H1 (cell line): Measurements from ENCODE around the gene HDLBP. TPM values are rescaled to one million over a fixed set of nuclear protein-coding genes. Genes with fewer than 3 reads are reported as not detected.

ENCODE experiments used
- CTCF ChIA-PET: fragments of 300-600 bp; sonication (Branson Sonifier 250); formaldehyde crosslinking; loops from one replicate; lab custom pipeline; 2021; ENCODE audit not compliant: partially characterized antibody; lab: Charles Lee
- POLR2A ChIA-PET: fragments of 300-600 bp; sonication (Branson Sonifier 250); formaldehyde crosslinking; loops from one replicate; lab custom pipeline; 2021; ENCODE audit warnings: inconsistent platforms; ENCODE audit not compliant: partially characterized antibody; lab: Charles Lee
- DNase-seq, 2 experiments: peaks; one replicate each; pipeline versions ENCODE4 v3.0.0 to v3.0.0-alpha.2; 2010 to 2022; ENCODE audit warnings: low spot score in 2 of 2, low read depth in 1 of 2, mixed read lengths in 1 of 2
- FAIRE-seq: peaks from 2 replicates; lab custom pipeline; 2011; peaks lifted over from hg19 to GRCh38; lab: Jason Lieb, UNC
- H2AFZ ChIP-seq: 2 replicates; pipeline ENCODE4 v1.8.1; 2012; ENCODE audit warnings: low read length, inconsistent platforms
- H2AK5ac ChIP-seq: 2 replicates; pipeline ENCODE4 v1.6.1; 2013; ENCODE audit warnings: low read depth, low read length
- H2BK120ac ChIP-seq: replicated peaks from 2 replicates; pipeline ENCODE3; 2013; ENCODE audit warnings: low read depth, low read length, inconsistent platforms
- H2BK12ac ChIP-seq: 2 replicates; pipeline ENCODE4 v1.6.1; 2013; ENCODE audit warnings: low read depth, low read length
- H2BK15ac ChIP-seq: 2 replicates; pipeline ENCODE4 v1.6.1; 2013; ENCODE audit warnings: low read length
- H2BK20ac ChIP-seq: 2 replicates; pipeline ENCODE4 v1.6.1; 2013; ENCODE audit warnings: low read length
- H2BK5ac ChIP-seq: 2 replicates; pipeline ENCODE4 v1.6.1; 2013; ENCODE audit warnings: low read depth, low read length
- H3K14ac ChIP-seq: 2 replicates; pipeline ENCODE4 v1.6.1; 2013; ENCODE audit warnings: inconsistent platforms; ENCODE audit not compliant: insufficient read length
- H3K18ac ChIP-seq: 2 replicates; pipeline ENCODE4 v1.6.1; 2013; ENCODE audit warnings: low read length; ENCODE audit errors: extremely low read depth
- H3K23ac ChIP-seq: 2 replicates; pipeline ENCODE4 v1.6.1; 2013; ENCODE audit warnings: inconsistent platforms; ENCODE audit not compliant: insufficient read length
- H3K23me2 ChIP-seq: 2 replicates; pipeline ENCODE4 v1.6.1; 2013; ENCODE audit warnings: low read depth, low read length
- H3K27ac ChIP-seq: 2 replicates; pipeline ENCODE4 v1.6.1; 2011; ENCODE audit warnings: low read depth, low read length, inconsistent platforms
- H3K27me3 ChIP-seq, 4 experiments: replicated peaks in 1 of 4; 1 replicate in 1 of 4; 2 replicates in 3 of 4; pipeline versions ENCODE4 v1.6.1 to v1.8.1; 2011 to 2013; ENCODE audit warnings: low read length in 3 of 4, mild to moderate bottlenecking in 3 of 4, inconsistent platforms in 2 of 4, mixed read lengths in 2 of 4, moderate library complexity in 1 of 4; ENCODE audit not compliant: control insufficient read depth in 3 of 4, insufficient read depth in 3 of 4; ENCODE audit errors: extremely low read depth in 1 of 4
- H3K36me3 ChIP-seq, 4 experiments: 2 replicates each; pipeline versions ENCODE4 v1.6.1 to v1.8.1; 2011 to 2013; ENCODE audit warnings: mild to moderate bottlenecking in 4 of 4, low read length in 3 of 4, moderate library complexity in 2 of 4, control low read depth in 1 of 4, inconsistent platforms in 1 of 4; ENCODE audit not compliant: insufficient read depth in 4 of 4, control insufficient read depth in 2 of 4
- H3K4ac ChIP-seq: replicated peaks from 2 replicates; pipeline ENCODE3; 2013; ENCODE audit warnings: low read length, low read depth, mixed read lengths, inconsistent platforms; ENCODE audit not compliant: insufficient read length
- H3K4me1 ChIP-seq, 4 experiments: replicated peaks in 1 of 4; 1 replicate in 1 of 4; 2 replicates in 3 of 4; pipeline versions ENCODE4 v1.6.1 to v1.8.1; 2011 to 2013; ENCODE audit warnings: low read length in 3 of 4, inconsistent platforms in 2 of 4, mixed read lengths in 1 of 4; ENCODE audit not compliant: insufficient read depth in 4 of 4, control insufficient read depth in 3 of 4
- H3K4me2 ChIP-seq, 2 experiments: 2 replicates each; pipeline versions ENCODE4 v1.6.1 to v1.8.1; 2011 to 2013; ENCODE audit warnings: low read depth in 2 of 2, low read length in 2 of 2, control low read depth in 1 of 2, inconsistent platforms in 1 of 2, mild to moderate bottlenecking in 1 of 2; ENCODE audit not compliant: insufficient read depth in 1 of 2
- H3K4me3 ChIP-seq, 4 experiments: fragments of 200-600, 300-600 bp in 1 of 4; sonication (generic), shearing (Covaris generic), sonication (Bioruptor Twin) in 1 of 4; 2 replicates each; pipeline versions ENCODE4 v1.5.1 to v1.8.1; 2011 to 2016; ENCODE audit warnings: low read length in 4 of 4, low read depth in 3 of 4, control low read depth in 2 of 4, inconsistent platforms in 2 of 4, mild to moderate bottlenecking in 2 of 4, mixed read lengths in 1 of 4, moderate library complexity in 1 of 4; ENCODE audit not compliant: insufficient read depth in 2 of 4; ENCODE audit errors: extremely low read depth in 1 of 4
- H3K56ac ChIP-seq: replicated peaks from 2 replicates; pipeline ENCODE3; 2013; ENCODE audit warnings: low read depth, mild to moderate bottlenecking, mixed read lengths, low read length, inconsistent platforms; ENCODE audit not compliant: insufficient read length
- H3K79me1 ChIP-seq: 2 replicates; pipeline ENCODE4 v1.6.1; 2013; ENCODE audit warnings: low read depth, low read length, control low read depth
- H3K79me2 ChIP-seq, 2 experiments: 2 replicates each; pipeline versions ENCODE4 v1.6.1 to v1.8.1; 2012 to 2013; ENCODE audit warnings: low read length in 2 of 2, mild to moderate bottlenecking in 2 of 2, inconsistent platforms in 1 of 2; ENCODE audit not compliant: insufficient read depth in 2 of 2, control insufficient read depth in 1 of 2
- H3K9ac ChIP-seq, 4 experiments: replicated peaks in 1 of 4; 1 replicate in 1 of 4; 2 replicates in 3 of 4; pipeline versions ENCODE4 v1.6.1 to v1.8.1; 2011 to 2013; ENCODE audit warnings: low read depth in 3 of 4, low read length in 3 of 4, control low read depth in 2 of 4, mild to moderate bottlenecking in 2 of 4, moderate library complexity in 2 of 4, inconsistent platforms in 1 of 4; ENCODE audit errors: extremely low read depth in 1 of 4
- H3K9me3 ChIP-seq, 2 experiments: 2 replicates each; pipeline versions ENCODE4 v1.6.1 to v1.8.1; 2012 to 2013; ENCODE audit warnings: mild to moderate bottlenecking in 2 of 2, moderate library complexity in 2 of 2, control low read depth in 1 of 2, inconsistent platforms in 1 of 2, low read depth in 1 of 2, low read length in 1 of 2, mixed read lengths in 1 of 2; ENCODE audit not compliant: insufficient read depth in 2 of 2
- H4K20me1 ChIP-seq, 2 experiments: replicated peaks in 1 of 2; 2 replicates each; pipeline versions ENCODE3 to v1.8.1; 2011 to 2013; ENCODE audit warnings: inconsistent platforms in 2 of 2, low read length in 2 of 2, mild to moderate bottlenecking in 1 of 2; ENCODE audit not compliant: insufficient read depth in 2 of 2, control insufficient read depth in 1 of 2
- H4K5ac ChIP-seq: 2 replicates; pipeline ENCODE4 v1.6.1; 2013; ENCODE audit warnings: low read length, low read depth, mixed read lengths, inconsistent platforms; ENCODE audit not compliant: insufficient read length
- H4K8ac ChIP-seq: 2 replicates; pipeline ENCODE4 v1.8.0; 2013; ENCODE audit warnings: mild to moderate bottlenecking, moderate library complexity, low read length, inconsistent platforms; ENCODE audit not compliant: insufficient read depth; ENCODE audit errors: extremely low read depth
- H4K91ac ChIP-seq: replicated peaks from 2 replicates; pipeline ENCODE3; 2013; ENCODE audit warnings: low read length, mixed read lengths, inconsistent platforms; ENCODE audit not compliant: insufficient read length
- ATF3 ChIP-seq: IDR thresholded peaks from 2 replicates; pipeline ENCODE4 v1.6.1; 2011; ENCODE audit warnings: low read depth, mild to moderate bottlenecking, low read length; ENCODE audit not compliant: insufficient read depth
- EGR1 ChIP-seq: IDR thresholded peaks from 2 replicates; pipeline ENCODE4 v1.6.1; 2011; ENCODE audit warnings: low read depth, low read length, borderline replicate concordance
- GTF2F1 ChIP-seq: IDR thresholded peaks from 2 replicates; pipeline ENCODE4 v1.6.1; 2012; ENCODE audit warnings: low read depth, low read length, improper control_type of control experiment, borderline replicate concordance
- RFX5 ChIP-seq: IDR thresholded peaks from 2 replicates; pipeline ENCODE4 v1.6.1; 2011; ENCODE audit warnings: low read depth, low read length, improper control_type of control experiment, borderline replicate concordance
- SIN3A ChIP-seq, 2 experiments: IDR thresholded peaks in 1 of 2; conservative IDR thresholded peaks in 1 of 2; 2 replicates each; pipeline ENCODE4 v1.6.1; 2011 to 2012; ENCODE audit warnings: low read length in 2 of 2, improper control_type of control experiment in 1 of 2, low read depth in 1 of 2, mild to moderate bottlenecking in 1 of 2
- SP1 ChIP-seq: IDR thresholded peaks from 2 replicates; pipeline ENCODE4 v1.6.1; 2011; ENCODE audit warnings: low read depth, low read length
- SP2 ChIP-seq: IDR thresholded peaks from 2 replicates; pipeline ENCODE4 v1.6.1; 2012; ENCODE audit warnings: mild to moderate bottlenecking, low read length, inconsistent platforms
- SUZ12 ChIP-seq: fragments of 200-600 bp; sonication (generic); IDR thresholded peaks from 2 replicates; pipeline ENCODE4 v1.6.1; 2012; ENCODE audit warnings: mild to moderate bottlenecking, inconsistent platforms, low read length, moderate library complexity, mixed read lengths
- TAF1 ChIP-seq: IDR thresholded peaks from 2 replicates; pipeline ENCODE4 v1.6.1; 2011; ENCODE audit warnings: mild to moderate bottlenecking, low read depth, low read length
- YY1 ChIP-seq: IDR thresholded peaks from 2 replicates; pipeline ENCODE4 v1.6.1; 2011; ENCODE audit warnings: low read depth, mild to moderate bottlenecking, low read length
- ZNF274 ChIP-seq: IDR thresholded peaks from 2 replicates; pipeline ENCODE4 v1.7.0; 2012; ENCODE audit warnings: low read length, borderline replicate concordance; ENCODE audit errors: extremely low read depth
- WGBS, 2 experiments: shearing (Covaris generic) in 1 of 2; methylation state at CpG; one replicate each; pipeline versions ENCODE4 v1.1.6 to v1.1.7; 2013 to 2015; ENCODE audit warnings: low lambda C conversion rate in 2 of 2, mixed read lengths in 2 of 2, inconsistent platforms in 1 of 2, low coverage in 1 of 2, missing lambda C conversion rate in 1 of 2; ENCODE audit not compliant: insufficient replicate concordance in 2 of 2, insufficient coverage in 1 of 2, insufficient read length in 1 of 2; ENCODE audit errors: extremely low coverage in 1 of 2, missing lambda C conversion rate in 1 of 2; 5-methylcytosine and 5-hydroxymethylcytosine counted together
- polyA plus RNA-seq, 7 experiments: library from polyadenylated mRNA; depleted of rRNA in 3 of 7; stranded (reverse) in 5 of 7; unstranded in 2 of 7; fragments of >200 nt in 5 of 7; fragments of 200-250 nt in 2 of 7; gene quantifications; 1 replicate in 5 of 7; 2 replicates in 1 of 7; 4 replicates in 1 of 7; pipeline versions ENCODE4 v1.2.1 to v1.2.3, GENCODE V29; 2011 to 2013; ENCODE audit warnings: missing spikeins in 2 of 7, mixed read lengths in 2 of 7
- total RNA-seq: library from RNA; stranded (reverse); fragmentation: NEBNext Ultra II Directional; extraction: Animal tissue kit (Norgen Biotek cat#: 25700); gene quantifications from 2 replicates; pipeline ENCODE4 v1.2.1, GENCODE V29; 2021
- TF ChIP-seq, protein P1 (sequence below): IDR thresholded peaks from 2 replicates; pipeline ENCODE4 v1.6.1; 2012; ENCODE audit warnings: inconsistent platforms

Gene HDLBP
- total and polyA plus RNA-seq, 2 of the 8 experiments (the other 6 are each of a cell fraction or from before 2014, with no cell fraction given): 185 to 360 TPM

- H3K4ac ChIP-seq: no peak overlapping the region
- H3K14ac ChIP-seq: no peak overlapping the region
- POLR2A ChIA-PET: interaction anchor here (0.8 to 2.7 kb wide), 2 partner anchors 49 to 290 kb away, joined by 3 to 9 read pairs; partner anchors contain the start of gene HDLBP
- TF ChIP-seq RFX5: no peak
- TF ChIP-seq, protein P1, sequence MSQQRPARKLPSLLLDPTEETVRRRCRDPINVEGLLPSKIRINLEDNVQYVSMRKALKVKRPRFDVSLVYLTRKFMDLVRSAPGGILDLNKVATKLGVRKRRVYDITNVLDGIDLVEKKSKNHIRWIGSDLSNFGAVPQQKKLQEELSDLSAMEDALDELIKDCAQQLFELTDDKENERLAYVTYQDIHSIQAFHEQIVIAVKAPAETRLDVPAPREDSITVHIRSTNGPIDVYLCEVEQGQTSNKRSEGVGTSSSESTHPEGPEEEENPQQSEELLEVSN: no peak
- no peak for TF ChIP-seq SP2
- TF ChIP-seq EGR1: no peak
- TF ChIP-seq ZNF274: no peak
- no peak for TF ChIP-seq YY1
- no peak for TF ChIP-seq SIN3A (conservative IDR thresholded peaks at IDR 0.05 in 1 of 2, IDR thresholded peaks at IDR 0.05 in 1 of 2; ENCODE audit: low read depth in 1 of 2, low read length in 2 of 2)
- TF ChIP-seq TAF1: no peak
- no peak for TF ChIP-seq SP1
- no peak for TF ChIP-seq ATF3
- no peak for TF ChIP-seq SUZ12
- no peak for TF ChIP-seq GTF2F1
Measured at GRCh38 chr2:241265506-241265905, 50.0 kb downstream of the HDLBP start.

More at GRCh38 chr2:241265506-241265905, 50.0 kb downstream of the HDLBP start:
- Histone ChIP-seq H3K9ac (no peak overlapping the region), H3K56ac (no peak overlapping the region), H3K18ac (no peak overlapping the region), H3K27ac (no peak overlapping the region), H3K4me3 (no peak overlapping the region), H2BK5ac (no peak overlapping the region), H2AK5ac (no peak overlapping the region), H4K5ac (no peak overlapping the region), H3K36me3 (peaks cover 24 to 63% (median 34%) of the 10 kb centered on the region in 4 experiments), H2BK15ac (no peak overlapping the region), H2BK12ac (no peak overlapping the region), H2BK120ac (no peak overlapping the region), H4K91ac (no peak overlapping the region), H3K4me1 (peaks cover 0 to 3% (median 0%) of the 10 kb centered on the region in 4 experiments; a peak in 2 of 7 replicates), H3K27me3 (no peaks in the 10 kb centered on the region), H4K20me1 (peaks cover 12 to 40% of the 10 kb centered on the region in 2 experiments), H3K79me1 (peaks cover 23% of the 10 kb centered on the region), H2AFZ (no peak overlapping the region), H3K23ac (no peak overlapping the region), H3K79me2 (peaks cover 0 to 31% of the 10 kb centered on the region in 2 experiments; a peak in 3 of 4 replicates), H4K8ac (no peak overlapping the region), H3K4me2 (no peak overlapping the region), H3K23me2 (no peaks in the 10 kb centered on the region), H3K9me3 (no peaks in the 10 kb centered on the region), H2BK20ac (no peak overlapping the region)
- 91% methylated on average over 5 of the region's 5 CpGs; no CpG with 5 or more reads in 1 of the 2 experiments for WGBS, 2 experiments
- CTCF ChIA-PET: interaction anchor here (0.7 to 1.1 kb wide), 2 partner anchors 12 to 123 kb away, joined by 3 read pairs; no protein-coding TSS in a partner anchor
- FAIRE-seq: no peak
- no peak for DNase-seq
